HG02938 (cell line): Measurements from ENCODE around the gene SLC6A6.

Experiments
- ATAC-seq: cut with Tn5 transposase; IDR thresholded peaks from one replicate; pipeline ENCODE4 v1.9.1; 2021; ENCODE audit warnings: mild to moderate bottlenecking, moderate library complexity; ENCODE audit not compliant: unreplicated experiment

Gene SLC6A6

GRCh38 chr3:14415501-14415900, 13.1 kb downstream of the SLC6A6 start:
- ATAC-seq = no peak

DNA sequence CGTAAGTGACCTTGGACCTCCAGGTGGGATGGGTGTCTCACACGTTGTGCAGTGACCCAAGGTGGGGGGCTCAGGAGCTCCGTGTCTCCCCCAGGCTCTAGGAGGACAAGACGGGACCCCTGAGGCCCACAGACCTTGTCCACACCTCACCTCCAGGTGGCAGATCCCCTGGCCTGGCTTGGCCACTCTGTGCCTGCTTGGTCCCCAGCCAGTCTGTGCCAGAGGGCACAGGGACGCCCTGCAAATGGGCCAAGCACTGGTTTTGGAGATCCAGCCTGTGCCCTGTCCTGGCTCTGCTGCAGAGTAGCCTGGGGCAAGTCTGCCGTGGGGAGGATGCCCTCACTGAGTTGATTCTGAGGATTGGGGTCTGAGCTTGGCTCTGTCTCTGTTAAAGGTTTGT, 14.0 kb downstream of the SLC6A6 start:
- ATAC-seq = no peak

DNA sequence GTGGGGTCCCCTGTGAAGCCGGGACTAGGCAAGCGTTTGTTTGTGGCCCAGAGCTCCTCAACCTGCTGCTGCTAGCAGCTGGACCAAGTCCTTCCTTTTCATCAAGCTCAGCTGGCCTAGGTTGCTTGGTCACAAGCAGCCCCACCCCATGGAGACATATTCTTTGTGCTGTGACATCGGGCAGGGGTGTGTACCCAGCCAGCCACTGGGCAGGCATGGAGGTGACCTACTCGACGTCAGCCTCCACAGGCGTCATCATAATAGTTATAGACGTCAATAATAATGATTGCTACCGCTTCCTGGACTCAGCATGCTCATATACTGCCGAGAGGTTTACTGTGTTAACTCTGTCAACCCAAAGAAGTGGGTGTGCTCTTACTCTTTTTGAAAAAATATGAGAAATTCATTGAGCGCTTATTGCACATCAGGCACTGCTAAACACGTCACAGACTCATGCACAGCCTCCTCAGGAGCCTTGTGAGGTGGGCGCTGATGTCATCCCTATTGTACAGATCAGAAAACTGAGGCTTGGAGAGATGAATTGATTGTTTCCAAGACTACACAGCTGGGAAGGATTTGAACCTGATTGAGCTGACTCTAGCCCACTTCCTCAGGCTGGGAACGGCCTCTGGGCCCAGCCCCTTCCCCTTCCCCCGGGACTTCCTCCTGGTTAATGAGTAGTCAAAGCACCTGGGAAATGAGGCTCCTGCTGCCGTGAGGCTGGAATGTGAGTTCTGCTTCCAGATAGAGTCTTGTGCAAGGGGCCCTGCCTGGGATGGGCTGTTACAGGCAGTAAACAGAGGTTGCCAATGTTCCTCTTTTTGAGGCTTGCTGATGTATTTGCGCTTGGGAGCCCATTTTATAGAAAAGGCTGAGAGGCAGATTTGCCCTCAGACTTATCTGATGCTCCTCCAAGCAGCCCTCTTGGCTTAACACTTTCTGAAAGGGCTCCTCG, 16.2 kb downstream of the SLC6A6 start:
- ATAC-seq = no peak

GRCh38 chr3:14422016-14422963, 19.9 kb downstream of the SLC6A6 start:
- no peak for ATAC-seq

- no peak for ATAC-seq
Measured at GRCh38 chr3:14423197-14423743, 20.9 kb downstream of the SLC6A6 start.

- no peak for ATAC-seq
Measured at GRCh38 chr3:14423963-14424362, 21.6 kb downstream of the SLC6A6 start.

GRCh38 chr3:14424711-14425580, 22.5 kb downstream of the SLC6A6 start:
- no peak for ATAC-seq

- peak; percentile 51 for ATAC-seq
Measured at GRCh38 chr3:14425581-14426304, 23.3 kb downstream of the SLC6A6 start.

DNA sequence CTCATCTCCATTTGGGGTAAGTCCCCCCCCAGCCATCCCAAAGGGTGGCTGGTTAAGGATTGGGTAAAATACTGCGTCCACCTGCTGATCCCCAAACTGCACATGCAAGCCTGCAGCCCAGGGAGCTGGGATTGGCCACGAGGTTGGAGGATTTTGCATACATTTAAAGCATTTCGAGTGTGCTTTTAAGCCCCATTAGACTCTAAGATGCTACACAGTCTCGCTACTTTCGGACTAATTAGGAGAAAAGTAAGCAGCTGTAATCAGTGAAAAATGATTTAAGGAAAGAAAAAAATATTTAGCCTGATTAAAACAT, 23.9 kb downstream of the SLC6A6 start:
- no peak for ATAC-seq

- no peak for ATAC-seq
Measured at GRCh38 chr3:14428087-14429033, 26.0 kb downstream of the SLC6A6 start.

DNA sequence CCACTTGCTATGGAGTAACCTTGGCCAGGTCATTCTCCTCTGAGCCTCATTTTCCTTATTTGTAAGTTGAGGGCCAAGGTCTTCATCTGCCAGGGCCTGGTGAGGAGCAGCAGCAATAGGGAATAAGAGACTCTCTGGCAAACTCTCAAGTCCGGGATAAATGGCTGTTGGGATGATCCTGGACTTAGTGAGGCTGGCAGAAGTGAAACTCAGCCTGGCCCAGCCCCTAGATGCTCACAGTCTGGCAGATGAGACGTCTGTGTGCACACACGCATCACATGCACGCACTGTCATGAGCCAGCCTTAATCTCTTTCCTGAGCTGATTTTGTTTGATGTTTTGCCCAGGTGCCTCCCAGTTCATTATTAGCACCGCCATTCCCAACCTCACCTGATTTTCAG, 26.8 kb downstream of the SLC6A6 start:
- ATAC-seq = no peak

DNA sequence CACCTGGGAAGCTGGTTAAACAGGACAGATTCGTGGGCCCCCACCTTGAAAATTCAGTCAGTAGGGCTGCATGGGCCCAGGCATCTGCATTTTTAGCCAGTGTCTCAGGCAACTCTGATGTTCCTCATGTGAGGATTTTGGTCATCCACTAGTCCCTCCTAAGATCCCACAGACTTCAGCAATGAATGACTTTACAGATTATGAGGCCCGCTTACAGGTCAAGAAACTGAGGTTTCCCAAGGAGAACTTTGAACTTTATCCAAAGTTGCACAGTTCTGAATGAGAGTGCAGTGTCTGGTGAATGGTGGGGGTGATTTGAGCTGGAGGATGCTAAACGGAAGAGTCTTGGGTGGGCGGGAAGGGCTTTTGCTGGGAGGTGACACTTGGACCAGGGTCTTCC, 27.2 kb downstream of the SLC6A6 start:
- ATAC-seq = no peak

DNA sequence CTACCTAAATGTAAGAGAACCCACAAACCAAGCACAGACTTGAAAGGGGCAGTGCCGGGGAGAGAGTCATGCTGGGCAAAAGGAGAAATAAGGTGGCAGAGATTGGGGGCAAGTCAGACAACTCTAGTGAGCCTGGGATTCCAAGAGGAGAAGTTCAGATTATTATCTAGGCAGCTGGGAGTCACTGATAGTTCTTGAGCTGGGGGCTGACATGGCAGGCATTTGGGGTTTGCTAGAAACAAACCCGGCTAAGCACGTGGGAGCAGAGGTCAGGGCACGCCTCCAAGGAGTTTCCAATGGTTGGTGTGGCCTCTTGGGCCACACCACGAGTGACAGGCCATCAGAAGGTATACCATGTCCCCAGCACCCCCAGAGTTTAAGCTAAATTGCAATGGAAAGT, 27.6 kb downstream of the SLC6A6 start:
- no peak for ATAC-seq

DNA sequence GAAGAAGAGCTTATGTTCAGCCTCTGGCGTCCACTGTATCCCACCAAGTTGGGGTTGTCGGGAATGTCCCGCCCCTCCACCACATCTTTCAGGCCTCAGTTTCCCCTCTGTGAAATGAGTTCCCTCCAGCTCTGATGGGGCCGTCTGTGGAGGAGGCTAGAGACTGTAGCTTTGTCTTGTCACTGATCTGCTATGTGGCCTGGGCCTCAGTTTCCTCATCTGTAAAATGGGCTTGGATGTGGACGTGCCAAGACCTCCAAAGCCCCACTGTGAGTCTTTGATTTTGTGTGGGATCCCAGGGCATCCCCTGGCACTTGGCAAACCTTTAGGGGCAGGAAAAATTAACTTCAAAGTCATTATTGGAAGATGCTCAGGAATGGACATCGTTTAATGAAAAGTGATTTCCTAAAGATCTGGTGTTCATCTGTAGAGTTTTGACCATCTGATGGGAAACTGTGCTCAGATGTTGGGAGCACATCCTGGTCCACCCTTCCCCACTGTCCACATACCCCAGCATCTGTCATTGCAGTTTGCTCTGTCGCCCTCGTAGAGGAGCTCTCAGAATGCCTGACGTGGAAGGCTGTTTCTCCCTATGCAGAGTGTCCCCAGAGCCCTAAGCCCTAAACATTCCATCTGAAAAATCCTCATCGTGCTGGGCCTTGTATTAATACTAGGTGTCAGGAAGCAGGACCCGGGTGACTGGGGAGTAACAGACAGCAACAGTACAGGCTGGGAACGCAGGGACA, 28.5 kb downstream of the SLC6A6 start:
- ATAC-seq = no peak

- peak; percentile 32 for ATAC-seq
Measured at GRCh38 chr3:14431452-14431916, 29.1 kb downstream of the SLC6A6 start.

DNA sequence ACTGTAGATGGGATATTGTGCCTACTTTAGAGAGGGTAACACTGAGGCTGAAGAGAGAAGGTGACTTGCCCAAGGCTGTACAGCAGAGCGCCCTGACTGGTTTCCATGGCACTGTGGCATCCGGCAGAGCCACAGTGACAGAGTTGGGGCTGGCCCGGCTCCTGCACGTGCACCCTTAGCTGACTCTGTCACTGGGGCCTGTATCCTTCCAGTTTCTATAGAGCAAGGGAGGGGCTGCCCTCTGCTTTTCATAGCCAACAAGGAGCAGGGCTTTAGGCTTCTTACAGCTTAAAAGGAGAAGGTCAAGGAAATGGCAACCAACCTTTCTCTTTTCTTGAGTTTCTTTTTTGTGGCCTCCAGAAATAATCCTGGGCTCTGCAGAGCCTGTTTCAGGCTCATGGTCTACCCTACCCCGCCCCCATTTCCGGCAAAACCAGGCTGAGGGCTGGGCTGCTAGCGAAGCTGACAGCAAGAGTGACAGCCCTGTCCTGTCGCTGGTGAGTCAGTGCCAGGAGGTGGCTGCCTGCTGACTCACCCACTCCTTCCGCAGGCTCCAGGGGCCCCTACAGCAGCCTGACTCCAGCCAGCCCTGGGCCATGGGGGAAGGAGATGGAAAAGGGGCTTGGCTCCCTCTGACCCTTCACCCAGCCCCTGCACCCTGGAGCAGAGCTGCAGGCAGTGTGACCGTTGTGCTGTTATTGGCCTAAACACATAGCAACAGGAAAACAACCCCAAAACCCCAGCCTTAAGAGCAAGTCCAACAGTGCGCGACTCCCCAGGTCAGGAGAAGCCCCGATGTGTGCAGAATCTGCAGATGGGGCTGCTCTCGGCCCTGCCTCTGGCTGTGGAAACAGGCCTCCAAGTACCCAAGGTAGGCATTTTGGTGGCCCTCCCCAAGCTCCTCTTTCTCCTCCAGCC, 29.8 kb downstream of the SLC6A6 start:
- peak; percentile 81 for ATAC-seq

DNA sequence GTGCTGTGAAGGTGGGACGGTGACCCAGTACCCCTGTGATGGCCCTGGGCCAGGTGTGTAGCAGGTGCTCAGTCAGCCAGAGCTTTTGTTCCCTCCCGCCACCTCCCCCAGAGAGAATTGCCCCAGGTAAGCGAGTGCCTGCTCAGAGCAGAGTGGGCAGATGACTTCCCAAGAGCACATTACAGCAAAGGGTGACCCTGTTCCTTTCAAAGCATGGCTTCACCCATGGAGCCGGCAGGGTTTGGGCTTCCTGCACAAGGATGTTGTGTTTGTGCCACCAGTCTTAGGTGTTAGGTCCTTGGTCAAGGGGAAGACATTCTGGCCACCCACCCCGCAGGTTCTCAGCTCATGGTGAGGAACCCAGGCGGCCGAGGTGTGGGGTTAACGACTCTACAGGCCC, 30.7 kb downstream of the SLC6A6 start:
- ATAC-seq = no peak
